Measurements from ENCODE around the gene OIT3. TPM values are rescaled to one million over a fixed set of nuclear protein-coding genes. Genes with fewer than 3 reads are reported as not detected.

The OIT3 gene
- total and polyA plus RNA-seq, 2 of the 4 experiments (the other 2 are of a cell fraction) = not detected

- no peak overlapping the region for H2AK9ac ChIP-seq (replicated peaks; ENCODE audit: low read depth, low read length, poor library complexity)
- H3K79me1 ChIP-seq (ENCODE audit: low read depth in 1 of 2, low read length in 2 of 2) = no peaks in the 10 kb centered on the region
- ChIA-PET POLR2A (ENCODE audit: unreplicated experiment) (no interaction called here), CTCF (no interaction called here)
- no peak overlapping the region for H2BK5ac ChIP-seq (ENCODE audit: low read depth, low read length, poor library complexity, severe bottlenecking)
- H2BK15ac ChIP-seq (ENCODE audit: low read depth, low read length) = no peak overlapping the region
- no peak overlapping the region for H2AK5ac ChIP-seq (ENCODE audit: low read depth, low read length)
- no peak overlapping the region for H3K56ac ChIP-seq (ENCODE audit: extremely low read depth, insufficient read depth, low read length)
- H4K20me1 ChIP-seq (ENCODE audit: insufficient read depth, low read length) = no peaks in the 10 kb centered on the region; the same call in 1 of the 2 replicates
- no peaks in the 10 kb centered on the region for H3K36me3 ChIP-seq (ENCODE audit: control insufficient read depth, insufficient read depth, low read length)
- H2BK20ac ChIP-seq (ENCODE audit: low read depth, low read length) = no peak overlapping the region
- no peak overlapping the region for H3K9ac ChIP-seq (ENCODE audit: low read depth, low read length)
- no peak overlapping the region for H3K4ac ChIP-seq (ENCODE audit: low read depth, low read length)
- TF ChIP-seq CHD1 (IDR thresholded peaks at IDR 0.05; ENCODE audit: low read depth, low read length) (no peak), FOS (IDR thresholded peaks at IDR 0.05; ENCODE audit: low read depth, low read length) (no peak), RAD21 (IDR thresholded peaks at IDR 0.05; ENCODE audit: low read length) (no peak), ELK1 (IDR thresholded peaks at IDR 0.05; ENCODE audit: borderline replicate concordance, low read depth, low read length) (no peak), RFX5 (IDR thresholded peaks at IDR 0.05; ENCODE audit: low read depth, low read length) (no peak), SMC3 (IDR thresholded peaks at IDR 0.05; ENCODE audit: low read depth, low read length) (no peak), MAFK (IDR thresholded peaks at IDR 0.05; ENCODE audit: low read depth, low read length) (no peak), MAZ (IDR thresholded peaks at IDR 0.05; ENCODE audit: borderline replicate concordance, low read depth, low read length) (no peak)
- no peak overlapping the region for H4K91ac ChIP-seq (ENCODE audit: insufficient read depth, low read depth, low read length)
- no peak overlapping the region for H4K8ac ChIP-seq (ENCODE audit: low read depth in 2 of 2, low read length in 2 of 2)
- no CpG with 5 or more reads among the region's 2 CpGs for WGBS, 2 experiments (ENCODE audit: extremely low coverage in 2 of 2, insufficient read length in 1 of 2)
- no peak overlapping the region for H3K14ac ChIP-seq (replicated peaks; ENCODE audit: low read depth, low read length)
- peak overlapping the region; percentile 41 for H2AFZ ChIP-seq (replicated peaks; ENCODE audit: low read length, poor library complexity)
- no peaks in the 10 kb centered on the region for H3K27me3 ChIP-seq (ENCODE audit: control insufficient read depth, insufficient read depth, low read length)
- no peaks in the 10 kb centered on the region for H3K4me1 ChIP-seq (ENCODE audit: control insufficient read depth, insufficient read depth, low read length)
- H2BK120ac ChIP-seq (ENCODE audit: low read depth, low read length) = no peak overlapping the region
- H3K9me1 ChIP-seq (ENCODE audit: insufficient read depth, low read length) = no peaks in the 10 kb centered on the region
- dilution Hi-C loops (cut with HindIII; ENCODE audit: low sequenced_read_pairs, unreplicated experiment) (no loop called here), in situ Hi-C loops (cut with MboI; ENCODE audit: low sequenced_read_pairs) (no loop called here), intact Hi-C loops (cut with micrococcal nuclease) (no loop called here)
- DNase-seq (no peak), ATAC-seq (ENCODE audit: low read depth) (peak; percentile 40)
- no peak overlapping the region for H3K27ac ChIP-seq (ENCODE audit: insufficient read depth, low read length)
- H3K4me3 ChIP-seq (ENCODE audit: insufficient read depth, low read depth, low read length) = no peak overlapping the region
- no peak overlapping the region for H4K5ac ChIP-seq (ENCODE audit: low read depth, low read length)
- no TSS peak for BruUV-seq (replicated peaks)
- no peak overlapping the region for H3K23ac ChIP-seq (ENCODE audit: low read depth, low read length)
- H3K18ac ChIP-seq (ENCODE audit: low read depth, low read length) = no peak overlapping the region
- H3K4me2 ChIP-seq (ENCODE audit: low read depth, low read length) = no peak overlapping the region
- peaks cover 6% of the 10 kb centered on the region for H3K9me3 ChIP-seq (ENCODE audit: control insufficient read depth, insufficient read depth, low read length)
Measured at GRCh38 chr10:72981882-72982529, 88.5 kb downstream of the OIT3 start.

Other genes with a start within 250 kb of the OIT3 start
- gene MCU, start 201.6 kb upstream of the OIT3 start, total RNA-seq (2012; rRNA removed) = 36.2 and 39.7 TPM in 2 replicates
- gene MCU, start 201.6 kb upstream of the OIT3 start, polyA plus RNA-seq (2012; rRNA removed) = 35.1 and 36.7 TPM in 2 replicates
- gene PLA2G12B, start 61.1 kb downstream of the OIT3 start, total RNA-seq (2012; rRNA removed) = not detected in 2 replicates
- not detected in 2 replicates for gene PLA2G12B, start 61.1 kb downstream of the OIT3 start, polyA plus RNA-seq (2012; rRNA removed)
- 241 and 376 TPM in 2 replicates for gene P4HA1, start 203.1 kb downstream of the OIT3 start, total RNA-seq (2012; rRNA removed)
- gene P4HA1, start 203.1 kb downstream of the OIT3 start, polyA plus RNA-seq (2012; rRNA removed) = 133 and 178 TPM in 2 replicates
- 0.90 and 1.1 TPM in 2 replicates for gene NUDT13, start 216.7 kb downstream of the OIT3 start, total RNA-seq (2012; rRNA removed)
- 1.3 and 1.7 TPM in 2 replicates for gene NUDT13, start 216.7 kb downstream of the OIT3 start, polyA plus RNA-seq (2012; rRNA removed)